GM12864 (cell line): ENCODE results near the gene SOX1.

ENCODE experiments used
- DNase-seq: peaks from one replicate; pipeline ENCODE4 v3.0.0-alpha.2; 2011; ENCODE audit warnings: low read depth
- H3K4me3 ChIP-seq: 2 replicates; pipeline ENCODE4 v1.5.1; 2011; ENCODE audit warnings: mild to moderate bottlenecking, low read depth, low read length, control low read depth
- TF ChIP-seq, protein P1 (sequence below): IDR thresholded peaks from 2 replicates; pipeline ENCODE4 v1.5.1; 2011; ENCODE audit warnings: low read depth, mild to moderate bottlenecking, moderate library complexity, low read length, control low read depth, inconsistent platforms; ENCODE audit errors: missing control alignments

Gene SOX1

GRCh38 chr13:112065867-112066623 lies 904 bp upstream of the SOX1 start:
- DNase-seq = no peak

DNA sequence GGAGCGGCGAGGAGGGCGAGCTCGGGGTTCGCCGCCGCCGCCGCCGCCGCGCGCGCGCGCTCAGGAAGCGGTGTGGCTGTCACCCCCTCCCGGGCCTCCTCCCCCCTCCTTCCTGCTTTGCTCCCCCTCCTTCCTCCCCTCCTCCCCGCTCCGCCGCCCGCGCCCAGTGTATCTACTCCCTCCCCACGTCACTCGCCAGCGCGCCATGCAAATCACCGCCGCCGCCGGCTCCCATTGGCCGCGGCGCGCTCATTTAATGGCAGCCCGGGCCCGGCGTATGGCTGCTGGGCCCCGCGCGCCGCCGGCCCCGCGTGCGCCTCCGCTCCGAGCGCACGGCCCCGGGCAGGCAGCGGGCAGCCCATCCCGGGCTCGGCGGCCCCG lies 335 bp upstream of the SOX1 start:
- H3K4me3 ChIP-seq = no peak overlapping the region
- no peak for DNase-seq
- TF ChIP-seq, protein P1, sequence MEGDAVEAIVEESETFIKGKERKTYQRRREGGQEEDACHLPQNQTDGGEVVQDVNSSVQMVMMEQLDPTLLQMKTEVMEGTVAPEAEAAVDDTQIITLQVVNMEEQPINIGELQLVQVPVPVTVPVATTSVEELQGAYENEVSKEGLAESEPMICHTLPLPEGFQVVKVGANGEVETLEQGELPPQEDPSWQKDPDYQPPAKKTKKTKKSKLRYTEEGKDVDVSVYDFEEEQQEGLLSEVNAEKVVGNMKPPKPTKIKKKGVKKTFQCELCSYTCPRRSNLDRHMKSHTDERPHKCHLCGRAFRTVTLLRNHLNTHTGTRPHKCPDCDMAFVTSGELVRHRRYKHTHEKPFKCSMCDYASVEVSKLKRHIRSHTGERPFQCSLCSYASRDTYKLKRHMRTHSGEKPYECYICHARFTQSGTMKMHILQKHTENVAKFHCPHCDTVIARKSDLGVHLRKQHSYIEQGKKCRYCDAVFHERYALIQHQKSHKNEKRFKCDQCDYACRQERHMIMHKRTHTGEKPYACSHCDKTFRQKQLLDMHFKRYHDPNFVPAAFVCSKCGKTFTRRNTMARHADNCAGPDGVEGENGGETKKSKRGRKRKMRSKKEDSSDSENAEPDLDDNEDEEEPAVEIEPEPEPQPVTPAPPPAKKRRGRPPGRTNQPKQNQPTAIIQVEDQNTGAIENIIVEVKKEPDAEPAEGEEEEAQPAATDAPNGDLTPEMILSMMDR = no peak

More at GRCh38 chr13:112065867-112066623, 904 bp upstream of the SOX1 start:
- H3K4me3 ChIP-seq = no peak overlapping the region
- TF ChIP-seq, protein P1 = no peak

GRCh38 chr13:112067871-112068539 lies 1.1 kb downstream of the SOX1 start:
- DNase-seq = no peak
- H3K4me3 ChIP-seq = no peak overlapping the region
- TF ChIP-seq, protein P1 = no peak

- DNase-seq = no peak
- H3K4me3 ChIP-seq = no peak overlapping the region
- TF ChIP-seq, protein P1 = no peak
Measured at GRCh38 chr13:112068540-112069060, 1.7 kb downstream of the SOX1 start.

DNA sequence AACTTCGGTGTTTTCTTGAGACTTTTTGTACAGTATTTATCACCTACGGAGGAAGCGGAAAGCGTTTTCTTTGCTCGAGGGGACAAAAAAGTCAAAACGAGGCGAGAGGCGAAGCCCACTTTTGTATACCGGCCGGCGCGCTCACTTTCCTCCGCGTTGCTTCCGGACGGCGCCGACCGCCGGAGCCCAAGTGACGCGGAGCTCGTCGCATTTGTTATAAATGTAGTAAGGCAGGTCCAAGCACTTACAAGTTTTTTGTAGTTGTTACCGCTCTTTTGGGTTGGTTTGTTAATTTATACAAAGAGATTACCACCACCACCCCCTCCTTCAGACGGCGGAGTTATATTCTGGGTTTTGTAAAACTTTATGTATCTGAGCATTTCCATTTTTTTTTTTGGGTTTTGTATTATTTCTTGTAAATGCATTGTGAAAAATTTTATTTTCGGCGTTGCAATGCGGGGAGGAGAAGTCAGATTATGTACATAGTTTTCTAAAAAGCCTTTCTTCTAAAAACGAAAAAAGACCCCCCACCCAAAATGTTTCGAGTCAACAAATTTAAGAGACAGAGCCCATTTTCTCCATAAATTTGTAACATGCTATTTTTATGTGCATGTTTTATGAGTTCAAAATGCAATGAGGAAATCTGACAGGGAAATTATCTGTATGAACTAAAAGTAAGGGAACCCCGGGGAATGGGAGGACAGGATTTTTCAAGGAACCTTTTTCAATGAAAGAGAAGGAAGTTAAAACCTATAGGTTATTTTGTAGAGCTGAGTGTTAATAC lies 2.3 kb downstream of the SOX1 start:
- DNase-seq = no peak
- H3K4me3 ChIP-seq = no peak overlapping the region
- TF ChIP-seq, protein P1 = no peak

- DNase-seq = no peak
- no peak overlapping the region for H3K4me3 ChIP-seq
- TF ChIP-seq, protein P1 = no peak
Measured at GRCh38 chr13:112069845-112070251, 2.9 kb downstream of the SOX1 start.
